ENCODE measurements around the gene LPA.

The LPA gene

DNA sequence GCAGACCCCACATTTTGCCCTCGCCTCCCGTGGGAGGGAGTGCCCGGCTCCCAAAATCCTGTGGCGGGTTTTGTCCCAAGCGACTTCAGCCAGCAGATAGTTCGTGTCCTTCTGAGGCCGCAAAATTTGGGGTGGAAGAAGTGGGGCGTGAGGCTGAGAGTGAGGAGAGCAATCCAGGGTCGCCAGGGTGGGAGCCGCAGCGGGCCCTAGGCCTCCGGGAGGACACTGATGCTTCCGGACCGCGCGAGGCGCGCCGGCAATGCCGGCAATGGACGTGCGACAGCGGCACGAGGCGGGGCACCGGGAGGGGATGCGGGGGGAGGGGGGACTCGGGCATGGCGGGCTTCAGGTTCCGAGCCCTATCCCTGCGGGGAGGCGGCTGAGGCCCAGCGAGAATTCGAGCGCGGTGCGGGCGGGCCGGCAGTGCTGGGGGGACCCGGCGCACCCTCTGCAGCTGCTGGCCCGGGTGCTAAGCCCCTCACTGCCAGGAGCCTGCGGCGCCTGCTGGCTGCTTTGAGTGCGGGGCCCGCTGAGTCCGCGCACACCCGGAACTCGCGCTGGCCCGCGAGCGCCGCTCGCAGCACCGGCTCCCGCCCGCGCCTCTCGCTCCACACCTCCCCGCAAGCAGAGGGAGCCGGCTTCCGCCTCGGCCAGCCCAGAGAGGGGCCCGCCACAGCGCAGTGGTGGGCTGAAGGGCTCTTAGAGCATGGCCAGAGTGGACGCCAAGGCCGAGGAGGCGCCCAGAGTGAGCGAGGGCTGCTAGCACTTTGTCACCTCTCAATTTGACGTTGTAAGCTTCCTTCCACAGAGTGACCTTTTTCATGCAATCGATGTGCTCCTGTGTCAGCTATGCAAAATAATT lies 143.8 kb downstream of the LPA start:
- H3K9me3 ChIP-seq (ENCODE audit: control insufficient read depth in 1 of 2, low read length in 2 of 2), result no peaks in the 10 kb centered on the region
- H3K27me3 ChIP-seq (ENCODE audit: control insufficient read depth in 1 of 2, insufficient read depth in 2 of 2, low read length in 2 of 2), result no peaks in the 10 kb centered on the region
- peaks cover 0 to 6% of the 10 kb centered on the region in 2 donors for H3K4me1 ChIP-seq (ENCODE audit: control insufficient read depth in 1 of 2, insufficient read depth in 2 of 2, low read length in 2 of 2)
- peak overlapping the region; percentile 78 to 80 for H3K4me3 ChIP-seq (ENCODE audit: low read depth in 1 of 2, low read length in 2 of 2)
- H3K36me3 ChIP-seq (ENCODE audit: control insufficient read depth in 1 of 2, insufficient read depth in 2 of 2, low read length in 2 of 2), result no peaks in the 10 kb centered on the region
- H3K27ac ChIP-seq (ENCODE audit: low read depth, low read length), result peak overlapping the region; percentile 20
- peak overlapping the region; percentile 56 to 79 for H3K9ac ChIP-seq (ENCODE audit: low read depth in 1 of 2, low read length in 2 of 2)

DNA sequence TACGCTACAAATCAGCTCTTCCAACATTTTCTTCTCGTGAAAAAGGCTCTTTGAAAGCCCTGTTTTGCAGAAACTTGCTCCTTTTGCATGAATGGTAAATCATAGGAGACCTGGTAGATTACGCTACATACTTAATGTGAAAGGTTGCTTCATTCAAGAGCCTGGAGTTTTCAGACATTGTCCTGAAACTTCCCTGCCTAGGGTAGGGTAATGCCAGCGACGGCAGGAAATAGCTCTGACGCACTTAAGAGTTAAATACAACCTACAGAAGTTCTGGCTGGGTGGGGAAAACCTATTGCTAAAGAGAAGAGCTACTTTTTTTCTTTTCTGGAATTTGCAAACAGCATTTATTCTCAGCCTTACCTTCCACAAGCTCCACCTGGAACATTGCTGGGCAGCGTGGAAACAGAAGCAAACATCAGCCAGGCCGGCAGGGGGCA lies 144.5 kb downstream of the LPA start:
- Histone ChIP-seq H3K9ac (ENCODE audit: low read depth in 1 of 2, low read length in 2 of 2) (peak overlapping the region; percentile 56 to 63), H3K27ac (ENCODE audit: low read depth, low read length) (no peak overlapping the region), H3K9me3 (ENCODE audit: control insufficient read depth in 1 of 2, low read length in 2 of 2) (no peaks in the 10 kb centered on the region), H3K4me1 (ENCODE audit: control insufficient read depth in 1 of 2, insufficient read depth in 2 of 2, low read length in 2 of 2) (peaks cover 0 to 6% of the 10 kb centered on the region in 2 donors), H3K4me3 (ENCODE audit: low read depth in 1 of 2, low read length in 2 of 2) (peak overlapping the region; percentile 78 to 80), H3K36me3 (ENCODE audit: control insufficient read depth in 1 of 2, insufficient read depth in 2 of 2, low read length in 2 of 2) (no peaks in the 10 kb centered on the region), H3K27me3 (ENCODE audit: control insufficient read depth in 1 of 2, insufficient read depth in 2 of 2, low read length in 2 of 2) (no peaks in the 10 kb centered on the region)

DNA sequence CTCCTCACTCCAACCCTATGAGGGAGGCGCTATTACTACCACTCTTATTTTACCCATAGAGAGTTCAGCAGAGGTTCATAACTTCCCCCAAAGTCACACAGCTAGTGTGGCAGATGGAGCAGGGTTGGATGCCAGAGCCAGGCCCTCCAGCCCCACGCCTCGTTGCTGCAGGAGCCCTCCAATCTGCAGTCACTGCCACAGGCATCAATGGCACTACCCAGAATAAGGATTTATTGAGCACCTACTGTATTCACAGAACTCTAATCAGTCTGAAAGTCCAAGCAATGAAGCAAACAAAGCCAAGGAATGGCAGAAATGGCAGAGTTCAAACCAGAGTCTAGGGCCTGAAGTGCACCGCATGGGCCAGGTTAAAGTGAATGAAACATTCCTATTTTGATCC lies 144.9 kb downstream of the LPA start:
- H3K9ac ChIP-seq (ENCODE audit: low read depth in 1 of 2, low read length in 2 of 2), result no peak overlapping the region
- H3K9me3 ChIP-seq (ENCODE audit: control insufficient read depth in 1 of 2, low read length in 2 of 2), result no peaks in the 10 kb centered on the region
- H3K4me3 ChIP-seq (ENCODE audit: low read depth in 1 of 2, low read length in 2 of 2), result peak overlapping the region in 1 of 2 donors; percentile 80
- H3K27me3 ChIP-seq (ENCODE audit: control insufficient read depth in 1 of 2, insufficient read depth in 2 of 2, low read length in 2 of 2), result no peaks in the 10 kb centered on the region
- no peak overlapping the region for H3K27ac ChIP-seq (ENCODE audit: low read depth, low read length)
- peaks cover 0 to 6% of the 10 kb centered on the region in 2 donors for H3K4me1 ChIP-seq (ENCODE audit: control insufficient read depth in 1 of 2, insufficient read depth in 2 of 2, low read length in 2 of 2)
- H3K36me3 ChIP-seq (ENCODE audit: control insufficient read depth in 1 of 2, insufficient read depth in 2 of 2, low read length in 2 of 2), result no peaks in the 10 kb centered on the region

DNA sequence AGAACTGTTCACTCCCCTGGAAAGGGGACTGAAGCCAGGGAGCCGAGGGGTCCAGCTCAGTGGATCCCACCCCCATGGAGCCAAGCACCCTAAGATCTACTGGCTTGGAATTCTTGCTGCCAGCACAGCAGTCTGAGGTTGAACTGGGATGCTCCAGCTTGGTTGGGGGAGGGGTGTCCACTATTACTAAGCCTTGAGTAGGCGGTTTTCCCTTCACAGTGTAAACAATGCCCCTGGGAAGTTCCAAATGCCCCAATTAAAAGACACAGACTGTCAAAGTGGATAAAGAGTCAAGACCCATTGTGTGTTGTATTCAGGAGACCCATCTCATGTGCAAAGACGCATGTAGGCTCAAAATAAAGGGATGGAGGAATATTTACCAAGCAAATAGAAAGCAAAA lies 150.2 kb downstream of the LPA start:
- Histone ChIP-seq H3K9me3 (ENCODE audit: control insufficient read depth in 1 of 2, low read length in 2 of 2) (no peaks in the 10 kb centered on the region), H3K9ac (ENCODE audit: low read depth in 1 of 2, low read length in 2 of 2) (no peak overlapping the region), H3K4me1 (ENCODE audit: control insufficient read depth in 1 of 2, insufficient read depth in 2 of 2, low read length in 2 of 2) (no peaks in the 10 kb centered on the region), H3K27ac (ENCODE audit: low read depth, low read length) (no peak overlapping the region), H3K4me3 (ENCODE audit: low read depth in 1 of 2, low read length in 2 of 2) (no peak overlapping the region), H3K27me3 (ENCODE audit: control insufficient read depth in 1 of 2, insufficient read depth in 2 of 2, low read length in 2 of 2) (no peaks in the 10 kb centered on the region), H3K36me3 (ENCODE audit: control insufficient read depth in 1 of 2, insufficient read depth in 2 of 2, low read length in 2 of 2) (no peaks in the 10 kb centered on the region)

DNA sequence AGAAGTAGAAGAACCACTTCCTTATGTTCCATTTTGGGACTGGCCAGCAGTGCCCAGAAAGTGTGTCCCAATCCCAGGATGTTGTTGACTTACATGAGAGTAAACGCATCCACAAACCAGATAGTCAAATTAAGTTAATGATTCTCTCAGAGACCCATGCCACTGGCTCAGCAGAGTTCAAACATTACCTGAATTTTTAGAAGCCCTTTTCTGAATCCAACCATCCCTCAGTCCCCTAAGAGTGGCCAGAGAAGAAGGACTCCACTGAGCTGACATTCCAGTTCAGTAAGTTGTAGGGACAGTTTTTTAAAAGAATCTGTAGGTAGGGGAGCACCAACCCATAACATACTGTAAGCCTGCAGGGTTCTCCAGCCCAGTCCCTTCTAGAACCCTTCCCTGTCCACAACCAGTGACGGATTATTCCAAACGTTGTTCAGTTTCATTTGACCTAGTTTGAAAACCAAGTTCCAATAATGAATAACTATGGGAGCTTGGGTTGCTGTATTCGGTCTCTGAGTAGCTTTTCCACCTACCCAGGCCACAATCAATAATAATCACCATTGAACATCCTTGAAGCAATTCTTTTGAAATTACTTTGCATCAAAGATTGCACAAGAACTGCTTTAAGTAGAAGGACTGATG lies 153.0 kb downstream of the LPA start:
- Histone ChIP-seq H3K9me3 (ENCODE audit: control insufficient read depth in 1 of 2, low read length in 2 of 2) (no peaks in the 10 kb centered on the region), H3K27ac (ENCODE audit: low read depth, low read length) (no peak overlapping the region), H3K4me3 (ENCODE audit: low read depth in 1 of 2, low read length in 2 of 2) (no peak overlapping the region), H3K36me3 (ENCODE audit: control insufficient read depth in 1 of 2, insufficient read depth in 2 of 2, low read length in 2 of 2) (no peaks in the 10 kb centered on the region), H3K4me1 (ENCODE audit: control insufficient read depth in 1 of 2, insufficient read depth in 2 of 2, low read length in 2 of 2) (no peaks in the 10 kb centered on the region), H3K27me3 (ENCODE audit: control insufficient read depth in 1 of 2, insufficient read depth in 2 of 2, low read length in 2 of 2) (no peaks in the 10 kb centered on the region), H3K9ac (ENCODE audit: low read depth in 1 of 2, low read length in 2 of 2) (no peak overlapping the region)

DNA sequence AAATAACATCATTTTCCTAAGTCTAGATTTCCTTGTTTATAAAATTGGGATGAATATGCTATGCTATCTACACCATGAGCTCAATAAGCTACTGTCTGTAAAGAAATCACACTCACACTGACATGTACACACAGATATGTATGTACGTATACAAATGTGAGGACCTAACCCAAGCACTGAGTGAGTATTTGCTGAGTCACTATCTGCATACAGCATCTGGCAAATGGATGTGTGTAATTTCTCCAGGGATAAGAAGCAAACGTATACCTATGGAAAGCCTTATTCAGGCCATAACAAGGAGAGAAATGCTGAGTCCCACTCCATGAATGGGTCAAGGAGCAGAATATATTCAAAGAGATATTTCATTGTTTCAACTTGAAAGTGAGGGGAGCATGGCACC lies 153.9 kb downstream of the LPA start:
- H3K4me1 ChIP-seq (ENCODE audit: control insufficient read depth in 1 of 2, insufficient read depth in 2 of 2, low read length in 2 of 2), result no peaks in the 10 kb centered on the region
- no peaks in the 10 kb centered on the region for H3K27me3 ChIP-seq (ENCODE audit: control insufficient read depth in 1 of 2, insufficient read depth in 2 of 2, low read length in 2 of 2)
- no peak overlapping the region for H3K27ac ChIP-seq (ENCODE audit: low read depth, low read length)
- no peak overlapping the region for H3K4me3 ChIP-seq (ENCODE audit: low read depth in 1 of 2, low read length in 2 of 2)
- H3K36me3 ChIP-seq (ENCODE audit: control insufficient read depth in 1 of 2, insufficient read depth in 2 of 2, low read length in 2 of 2), result no peaks in the 10 kb centered on the region
- H3K9me3 ChIP-seq (ENCODE audit: control insufficient read depth in 1 of 2, low read length in 2 of 2), result no peaks in the 10 kb centered on the region
- no peak overlapping the region for H3K9ac ChIP-seq (ENCODE audit: low read depth in 1 of 2, low read length in 2 of 2)

DNA sequence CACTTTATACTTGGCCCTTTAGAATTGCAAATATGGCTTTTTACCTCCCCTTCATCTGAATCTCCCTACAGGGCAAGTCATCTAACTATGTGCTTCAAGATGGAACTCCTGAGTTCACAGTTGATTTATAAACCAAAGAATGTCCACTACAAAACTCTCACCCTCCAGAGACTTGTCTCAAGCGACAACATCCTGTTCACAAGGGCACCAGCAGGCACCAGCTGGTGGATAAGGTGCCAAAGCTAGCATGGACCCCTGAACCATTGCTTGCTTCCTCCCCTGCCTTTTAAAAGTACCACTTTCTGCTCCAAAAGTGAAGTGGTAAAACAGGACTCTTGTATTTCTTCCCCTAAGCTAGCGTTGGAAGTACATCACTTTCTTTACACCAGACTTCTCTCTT lies 154.5 kb downstream of the LPA start:
- Histone ChIP-seq H3K36me3 (ENCODE audit: control insufficient read depth in 1 of 2, insufficient read depth in 2 of 2, low read length in 2 of 2) (no peaks in the 10 kb centered on the region), H3K27ac (ENCODE audit: low read depth, low read length) (no peak overlapping the region), H3K27me3 (ENCODE audit: control insufficient read depth in 1 of 2, insufficient read depth in 2 of 2, low read length in 2 of 2) (no peaks in the 10 kb centered on the region), H3K9ac (ENCODE audit: low read depth in 1 of 2, low read length in 2 of 2) (no peak overlapping the region), H3K9me3 (ENCODE audit: control insufficient read depth in 1 of 2, low read length in 2 of 2) (no peaks in the 10 kb centered on the region), H3K4me3 (ENCODE audit: low read depth in 1 of 2, low read length in 2 of 2) (no peak overlapping the region), H3K4me1 (ENCODE audit: control insufficient read depth in 1 of 2, insufficient read depth in 2 of 2, low read length in 2 of 2) (no peaks in the 10 kb centered on the region)

DNA sequence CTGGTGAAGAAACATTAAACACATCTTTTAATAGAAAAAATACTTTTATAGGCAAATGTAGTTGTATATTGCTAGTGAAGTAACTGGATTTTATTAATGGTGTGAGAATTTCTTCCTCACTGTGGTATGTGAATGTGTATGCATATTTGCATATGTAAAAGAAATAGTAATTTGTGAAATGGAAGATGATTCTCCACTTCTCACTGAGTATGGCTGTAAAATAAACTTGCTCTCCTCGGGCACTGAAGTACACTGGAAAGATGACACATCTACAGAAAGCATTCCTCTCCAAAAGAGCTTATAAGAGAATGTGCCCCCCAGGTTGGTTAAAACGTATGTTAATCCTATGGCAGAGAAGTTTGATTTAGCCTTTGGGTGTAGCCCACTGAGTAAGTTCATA lies 155.5 kb downstream of the LPA start:
- no peak overlapping the region for H3K4me3 ChIP-seq (ENCODE audit: low read depth in 1 of 2, low read length in 2 of 2)
- H3K9me3 ChIP-seq (ENCODE audit: control insufficient read depth in 1 of 2, low read length in 2 of 2), result peaks cover 0 to 8% of the 10 kb centered on the region in 2 donors
- H3K27ac ChIP-seq (ENCODE audit: low read depth, low read length), result no peak overlapping the region
- H3K4me1 ChIP-seq (ENCODE audit: control insufficient read depth in 1 of 2, insufficient read depth in 2 of 2, low read length in 2 of 2), result no peaks in the 10 kb centered on the region
- no peak overlapping the region for H3K9ac ChIP-seq (ENCODE audit: low read depth in 1 of 2, low read length in 2 of 2)
- no peaks in the 10 kb centered on the region for H3K36me3 ChIP-seq (ENCODE audit: control insufficient read depth in 1 of 2, insufficient read depth in 2 of 2, low read length in 2 of 2)
- H3K27me3 ChIP-seq (ENCODE audit: control insufficient read depth in 1 of 2, insufficient read depth in 2 of 2, low read length in 2 of 2), result no peaks in the 10 kb centered on the region

DNA sequence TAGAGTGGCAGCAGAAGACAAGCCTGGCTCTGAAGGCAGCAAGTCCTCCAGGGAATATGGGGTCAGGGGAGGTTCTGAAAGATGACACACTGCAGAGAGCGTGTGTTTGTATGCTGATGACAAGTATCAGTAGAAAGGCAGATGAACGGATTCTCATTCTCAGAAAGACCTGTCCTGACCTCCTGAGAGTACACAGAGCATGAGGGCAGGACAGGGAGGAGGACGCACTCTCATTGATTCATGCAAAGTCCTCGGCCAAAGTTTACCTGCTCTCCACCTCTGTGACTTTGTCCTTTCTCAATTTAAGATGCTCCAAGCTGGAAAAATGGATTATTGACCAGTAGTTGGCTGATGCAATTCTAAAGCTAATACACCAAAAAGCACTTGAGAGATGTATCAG lies 156.7 kb downstream of the LPA start:
- no peaks in the 10 kb centered on the region for H3K4me1 ChIP-seq (ENCODE audit: control insufficient read depth in 1 of 2, insufficient read depth in 2 of 2, low read length in 2 of 2)
- no peak overlapping the region for H3K27ac ChIP-seq (ENCODE audit: low read depth, low read length)
- H3K9me3 ChIP-seq (ENCODE audit: control insufficient read depth in 1 of 2, low read length in 2 of 2), result peaks cover 5 to 11% of the 10 kb centered on the region in 2 donors
- H3K9ac ChIP-seq (ENCODE audit: low read depth in 1 of 2, low read length in 2 of 2), result no peak overlapping the region
- H3K27me3 ChIP-seq (ENCODE audit: control insufficient read depth in 1 of 2, insufficient read depth in 2 of 2, low read length in 2 of 2), result no peaks in the 10 kb centered on the region
- H3K36me3 ChIP-seq (ENCODE audit: control insufficient read depth in 1 of 2, insufficient read depth in 2 of 2, low read length in 2 of 2), result no peaks in the 10 kb centered on the region
- H3K4me3 ChIP-seq (ENCODE audit: low read depth in 1 of 2, low read length in 2 of 2), result no peak overlapping the region

DNA sequence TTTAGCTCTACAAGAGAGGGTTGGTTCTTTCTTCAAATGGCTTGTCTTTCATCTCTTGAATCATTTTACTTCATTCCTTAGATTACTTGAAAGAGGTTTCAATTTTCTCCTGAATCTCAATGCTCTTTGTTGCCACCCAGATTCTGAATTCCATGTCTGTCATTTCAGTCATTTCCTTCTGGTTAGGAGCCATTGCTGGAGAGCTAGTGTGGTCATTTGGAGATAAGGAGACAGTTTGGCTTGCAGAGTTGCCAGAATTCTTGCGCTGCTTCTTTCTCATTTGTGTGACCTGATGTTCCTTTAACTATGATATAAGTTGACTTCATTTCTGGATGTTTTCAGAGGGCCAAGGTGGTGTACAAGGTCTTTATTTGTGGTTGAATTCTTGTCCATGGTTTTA lies 158.1 kb downstream of the LPA start:
- H3K9me3 ChIP-seq (ENCODE audit: control insufficient read depth in 1 of 2, low read length in 2 of 2), result peaks cover 5 to 11% of the 10 kb centered on the region in 2 donors
- H3K27ac ChIP-seq (ENCODE audit: low read depth, low read length), result no peak overlapping the region
- H3K27me3 ChIP-seq (ENCODE audit: control insufficient read depth in 1 of 2, insufficient read depth in 2 of 2, low read length in 2 of 2), result no peaks in the 10 kb centered on the region
- H3K4me3 ChIP-seq (ENCODE audit: low read depth in 1 of 2, low read length in 2 of 2), result no peak overlapping the region
- H3K4me1 ChIP-seq (ENCODE audit: control insufficient read depth in 1 of 2, insufficient read depth in 2 of 2, low read length in 2 of 2), result no peaks in the 10 kb centered on the region
- no peaks in the 10 kb centered on the region for H3K36me3 ChIP-seq (ENCODE audit: control insufficient read depth in 1 of 2, insufficient read depth in 2 of 2, low read length in 2 of 2)
- H3K9ac ChIP-seq (ENCODE audit: low read depth in 1 of 2, low read length in 2 of 2), result no peak overlapping the region

Data from duodenal mucosa (tissue), 2 donors.